ENCODE data around the gene WDR62. TPM values are rescaled to one million over a fixed set of nuclear protein-coding genes. Genes with fewer than 3 reads are reported as not detected.
"Not testable (repeated sequence)": the region's sequence is repeated elsewhere in the genome, so short reads cannot be mapped to it uniquely, and the experiment has no call there.

The WDR62 gene
- total and polyA plus RNA-seq, 2 donors (not counting 3 experiments of a cell fraction or from before 2014, with no cell fraction given) = 8.0 to 13.4 TPM

GRCh38 chr19:36067681-36068080, 13.0 kb downstream of the WDR62 start:
- DNase-seq (ENCODE audit: low read depth, low spot score) = no peak
- intact Hi-C loops (cut with micrococcal nuclease) = no loop called here
- no peak overlapping the region for H3K9ac ChIP-seq (replicated peaks; ENCODE audit: extremely low read depth, insufficient read depth, low read length)
- POLR2A ChIA-PET = no interaction called here
- no peaks in the 10 kb centered on the region for H3K27me3 ChIP-seq (ENCODE audit: control insufficient read depth in 2 of 2, insufficient read depth in 2 of 2, low read length in 2 of 2)
- no TSS peak for BruUV-seq (replicated peaks)
- no peaks in the 10 kb centered on the region for H3K9me3 ChIP-seq (replicated peaks; ENCODE audit: control insufficient read depth, insufficient read depth, low read length)
- no peak overlapping the region for H2AFZ ChIP-seq (ENCODE audit: low read depth, low read length)
- no peak for FAIRE-seq
- TF ChIP-seq JUN (IDR thresholded peaks at IDR 0.05; ENCODE audit: borderline replicate concordance, insufficient read depth, insufficient read length, low read depth) (no peak), MYC (IDR thresholded peaks at IDR 0.05; ENCODE audit: low read depth, low read length) (no peak), GATA2 (IDR thresholded peaks at IDR 0.05; ENCODE audit: insufficient read depth, insufficient read length, low read depth, low read length) (no peak), EZH2 (IDR thresholded peaks at IDR 0.05; ENCODE audit: borderline replicate concordance, low read depth, low read length, severe bottlenecking) (no peak), POLR2AphosphoS5 (IDR thresholded peaks at IDR 0.05; ENCODE audit: insufficient read depth, low read depth, low read length) (no peak), FOS (IDR thresholded peaks at IDR 0.05; ENCODE audit: borderline replicate concordance, insufficient read depth, low read length) (no peak), POLR2A (IDR thresholded peaks at IDR 0.05; ENCODE audit: low read depth, low read length) (no peak)
- TF ChIP-seq, protein P1, sequence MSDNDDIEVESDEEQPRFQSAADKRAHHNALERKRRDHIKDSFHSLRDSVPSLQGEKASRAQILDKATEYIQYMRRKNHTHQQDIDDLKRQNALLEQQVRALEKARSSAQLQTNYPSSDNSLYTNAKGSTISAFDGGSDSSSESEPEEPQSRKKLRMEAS (IDR thresholded peaks at IDR 0.05; ENCODE audit: insufficient read depth, insufficient read length) = no peak
- TF ChIP-seq, protein P2, sequence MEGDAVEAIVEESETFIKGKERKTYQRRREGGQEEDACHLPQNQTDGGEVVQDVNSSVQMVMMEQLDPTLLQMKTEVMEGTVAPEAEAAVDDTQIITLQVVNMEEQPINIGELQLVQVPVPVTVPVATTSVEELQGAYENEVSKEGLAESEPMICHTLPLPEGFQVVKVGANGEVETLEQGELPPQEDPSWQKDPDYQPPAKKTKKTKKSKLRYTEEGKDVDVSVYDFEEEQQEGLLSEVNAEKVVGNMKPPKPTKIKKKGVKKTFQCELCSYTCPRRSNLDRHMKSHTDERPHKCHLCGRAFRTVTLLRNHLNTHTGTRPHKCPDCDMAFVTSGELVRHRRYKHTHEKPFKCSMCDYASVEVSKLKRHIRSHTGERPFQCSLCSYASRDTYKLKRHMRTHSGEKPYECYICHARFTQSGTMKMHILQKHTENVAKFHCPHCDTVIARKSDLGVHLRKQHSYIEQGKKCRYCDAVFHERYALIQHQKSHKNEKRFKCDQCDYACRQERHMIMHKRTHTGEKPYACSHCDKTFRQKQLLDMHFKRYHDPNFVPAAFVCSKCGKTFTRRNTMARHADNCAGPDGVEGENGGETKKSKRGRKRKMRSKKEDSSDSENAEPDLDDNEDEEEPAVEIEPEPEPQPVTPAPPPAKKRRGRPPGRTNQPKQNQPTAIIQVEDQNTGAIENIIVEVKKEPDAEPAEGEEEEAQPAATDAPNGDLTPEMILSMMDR (IDR thresholded peaks at IDR 0.05; ENCODE audit: extremely low read depth in 1 of 2, insufficient read depth in 1 of 2, low read depth in 1 of 2, low read length in 2 of 2) = no peak
- dilution Hi-C loops (cut with MboI; ENCODE audit: extremely low pct_ligation_motif_present, low sequenced_read_pairs) = no loop called here
- CTCF ChIA-PET = interaction anchor here (1.2 kb wide), 1 partner anchor 102 kb away, joined by 4 read pairs; no protein-coding TSS in a partner anchor
- no peak overlapping the region for H3K4me3 ChIP-seq (replicated peaks in 1 of 3; ENCODE audit: insufficient read depth in 1 of 3, low read depth in 1 of 3, low read length in 3 of 3)
- H3K4me1 ChIP-seq (ENCODE audit: control insufficient read depth, extremely low read depth, insufficient read depth, low read length) = peaks cover 9% of the 10 kb centered on the region
- H3K79me2 ChIP-seq (ENCODE audit: control insufficient read depth, insufficient read depth, low read length) = no peaks in the 10 kb centered on the region
- no peaks in the 10 kb centered on the region for H3K36me3 ChIP-seq (ENCODE audit: control insufficient read depth in 2 of 2, extremely low read depth in 1 of 2, insufficient read depth in 2 of 2, low read length in 2 of 2)
- H4K20me1 ChIP-seq (replicated peaks; ENCODE audit: control insufficient read depth, extremely low read depth, insufficient read depth, low read length) = no peaks in the 10 kb centered on the region
- H3K9me1 ChIP-seq (replicated peaks; ENCODE audit: control insufficient read depth, extremely low read depth, insufficient read depth, low read length) = no peaks in the 10 kb centered on the region
- H3K27ac ChIP-seq (ENCODE audit: insufficient read depth, low read depth, low read length) = no peak overlapping the region
- H3K4me2 ChIP-seq (ENCODE audit: insufficient read depth, low read length) = no peak overlapping the region

DNA sequence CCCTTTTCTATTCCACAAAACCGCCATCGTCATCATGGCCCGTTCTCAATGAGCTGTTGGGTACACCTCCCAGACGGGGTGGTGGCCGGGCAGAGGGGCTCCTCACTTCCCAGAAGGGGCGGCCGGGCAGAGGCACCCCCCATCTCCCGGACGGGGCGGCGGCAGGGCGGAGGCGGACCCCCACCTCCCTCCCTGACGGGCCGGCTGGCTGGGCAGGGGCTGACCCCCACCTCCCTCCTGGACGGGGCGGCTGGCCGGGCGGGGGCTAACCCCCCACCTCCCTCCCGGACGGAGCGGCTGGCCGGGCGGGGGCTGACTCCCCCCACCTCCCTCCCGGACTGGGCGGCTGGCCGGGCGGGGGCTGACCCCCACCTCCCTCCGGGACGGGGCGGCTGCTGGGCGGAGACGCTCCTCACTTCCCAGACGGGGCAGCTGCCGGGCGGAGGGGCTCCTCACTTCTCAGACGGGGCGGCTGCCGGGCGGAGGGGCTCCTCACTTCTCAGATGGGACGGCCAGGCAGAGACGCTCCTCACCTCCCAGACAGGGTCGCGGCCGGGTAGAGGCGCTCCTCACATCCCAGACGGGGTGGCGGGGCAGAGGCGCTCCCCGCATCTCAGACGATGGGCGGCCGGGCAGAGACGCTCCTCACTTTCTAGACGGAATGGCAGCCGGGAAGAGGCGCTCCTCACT, 14.3 kb downstream of the WDR62 start:
- H3K27me3 ChIP-seq (ENCODE audit: control insufficient read depth in 2 of 2, insufficient read depth in 2 of 2, low read length in 2 of 2); H3K9me1 ChIP-seq (replicated peaks; ENCODE audit: control insufficient read depth, extremely low read depth, insufficient read depth, low read length); H4K20me1 ChIP-seq (replicated peaks; ENCODE audit: control insufficient read depth, extremely low read depth, insufficient read depth, low read length); H3K4me1 ChIP-seq (ENCODE audit: control insufficient read depth, extremely low read depth, insufficient read depth, low read length); dilution Hi-C loops (cut with MboI; ENCODE audit: extremely low pct_ligation_motif_present, low sequenced_read_pairs); H3K36me3 ChIP-seq (ENCODE audit: control insufficient read depth in 2 of 2, extremely low read depth in 1 of 2, insufficient read depth in 2 of 2, low read length in 2 of 2); H3K9ac ChIP-seq (replicated peaks; ENCODE audit: extremely low read depth, insufficient read depth, low read length); DNase-seq (ENCODE audit: low read depth, low spot score); H3K79me2 ChIP-seq (ENCODE audit: control insufficient read depth, insufficient read depth, low read length); POLR2A ChIA-PET; H3K4me2 ChIP-seq (ENCODE audit: insufficient read depth, low read length); BruUV-seq (replicated peaks); H3K27ac ChIP-seq (ENCODE audit: insufficient read depth, low read depth, low read length); H2AFZ ChIP-seq (ENCODE audit: low read depth, low read length); CTCF ChIA-PET; H3K4me3 ChIP-seq (replicated peaks in 1 of 3; ENCODE audit: insufficient read depth in 1 of 3, low read depth in 1 of 3, low read length in 3 of 3); H3K9me3 ChIP-seq (replicated peaks; ENCODE audit: control insufficient read depth, insufficient read depth, low read length); FAIRE-seq; intact Hi-C loops (cut with micrococcal nuclease): not testable (repeated sequence)

Measured in endothelial cell of umbilical vein (primary cell).